Trophoblast cell (in vitro differentiated cells and primary cell): ENCODE data around the gene EHD4.

ENCODE experiments used
- DNase-seq, 2 donors: peaks; one replicate each; pipeline ENCODE4 v3.0.0-alpha.2; 2016
- H2AFZ ChIP-seq: 2 replicates; pipeline ENCODE4 v1.6.1; 2013; ENCODE audit warnings: low read length, moderate library complexity, mild to moderate bottlenecking; ENCODE audit not compliant: insufficient read depth, poor library complexity
- H2AK5ac ChIP-seq: 2 replicates; pipeline ENCODE4 v1.6.1; 2013; ENCODE audit warnings: mild to moderate bottlenecking, low read length
- H2BK120ac ChIP-seq: 2 replicates; pipeline ENCODE4 v1.6.1; 2013; ENCODE audit warnings: low read length, mild to moderate bottlenecking, moderate library complexity; ENCODE audit not compliant: insufficient read depth, poor library complexity
- H2BK12ac ChIP-seq: 2 replicates; pipeline ENCODE4 v1.6.1; 2013; ENCODE audit warnings: mild to moderate bottlenecking, low read length, moderate library complexity
- H2BK5ac ChIP-seq: 2 replicates; pipeline ENCODE4 v1.6.1; 2013; ENCODE audit warnings: low read length, low read depth, moderate library complexity, mild to moderate bottlenecking; ENCODE audit not compliant: poor library complexity
- H3K14ac ChIP-seq: 2 replicates; pipeline ENCODE4 v1.6.1; 2013; ENCODE audit warnings: mild to moderate bottlenecking, low read length
- H3K18ac ChIP-seq: 2 replicates; pipeline ENCODE4 v1.6.1; 2013; ENCODE audit warnings: mild to moderate bottlenecking, low read length
- H3K23ac ChIP-seq: 2 replicates; pipeline ENCODE4 v1.6.1; 2013; ENCODE audit warnings: low read length
- H3K27ac ChIP-seq: 2 replicates; pipeline ENCODE4 v1.5.1; 2013; ENCODE audit warnings: low read depth, mild to moderate bottlenecking, inconsistent platforms, low read length, moderate library complexity
- H3K27me3 ChIP-seq: 2 replicates; pipeline ENCODE4 v1.6.1; 2013; ENCODE audit warnings: inconsistent platforms, mild to moderate bottlenecking, low read length, moderate library complexity; ENCODE audit not compliant: insufficient read depth
- H3K36me3 ChIP-seq, 2 experiments: 1 replicate in 1 of 2; 2 replicates in 1 of 2; pipeline ENCODE4 v1.6.1; 2013; ENCODE audit warnings: low read length in 2 of 2, mild to moderate bottlenecking in 2 of 2, moderate library complexity in 1 of 2; ENCODE audit not compliant: insufficient read depth in 2 of 2, control insufficient read depth in 1 of 2
- H3K4ac ChIP-seq: 2 replicates; pipeline ENCODE4 v1.6.1; 2013; ENCODE audit warnings: low read depth, mild to moderate bottlenecking, low read length, moderate library complexity
- H3K4me1 ChIP-seq, 2 experiments: 1 replicate in 1 of 2; 2 replicates in 1 of 2; pipeline ENCODE4 v1.6.1; 2013; ENCODE audit warnings: low read length in 2 of 2, mild to moderate bottlenecking in 2 of 2, moderate library complexity in 1 of 2; ENCODE audit not compliant: insufficient read depth in 2 of 2, control insufficient read depth in 1 of 2
- H3K4me2 ChIP-seq: 2 replicates; pipeline ENCODE4 v1.6.1; 2013; ENCODE audit warnings: inconsistent platforms, mild to moderate bottlenecking, low read length, moderate library complexity
- H3K4me3 ChIP-seq: 2 replicates; pipeline ENCODE4 v1.5.1; 2013; ENCODE audit warnings: mild to moderate bottlenecking, low read depth, low read length, inconsistent platforms
- H3K79me1 ChIP-seq: one replicate; pipeline ENCODE4 v1.6.1; 2013; ENCODE audit warnings: low read length
- H3K79me2 ChIP-seq: 2 replicates; pipeline ENCODE4 v1.6.1; 2013; ENCODE audit warnings: low read length, mild to moderate bottlenecking; ENCODE audit not compliant: control insufficient read depth, insufficient read depth, poor library complexity
- H3K9ac ChIP-seq: 2 replicates; pipeline ENCODE4 v1.6.1; 2013; ENCODE audit warnings: mild to moderate bottlenecking, low read length
- H3K9me3 ChIP-seq: 2 replicates; pipeline ENCODE4 v1.6.1; 2013; ENCODE audit warnings: low read depth, mild to moderate bottlenecking, control low read depth, inconsistent platforms, low read length; ENCODE audit not compliant: insufficient read depth
- H4K12ac ChIP-seq: 2 replicates; pipeline ENCODE4 v1.6.1; 2013; ENCODE audit warnings: low read depth, mild to moderate bottlenecking, low read length, moderate library complexity
- H4K8ac ChIP-seq: 2 replicates; pipeline ENCODE4 v1.6.1; 2013; ENCODE audit warnings: low read depth, mild to moderate bottlenecking, low read length, moderate library complexity
- H4K91ac ChIP-seq: one replicate; pipeline ENCODE4 v1.6.1; 2013; ENCODE audit warnings: low read depth, mild to moderate bottlenecking, low read length, moderate library complexity
- WGBS: extraction: QIAGEN DNeasy Blood & Tissue Kit; methylation state at CpG from one replicate; pipeline ENCODE4 v1.1.7; 2013; ENCODE audit warnings: missing lambda C conversion rate; ENCODE audit not compliant: insufficient read length, insufficient coverage; ENCODE audit errors: extremely low coverage; 5-methylcytosine and 5-hydroxymethylcytosine counted together

Gene EHD4

GRCh38 chr15:41874736-41875135, 97.6 kb downstream of the EHD4 start:
- Histone ChIP-seq H3K4me2 (no peak overlapping the region), H3K9ac (no peak overlapping the region), H3K27ac (no peak overlapping the region), H3K27me3 (no peaks in the 10 kb centered on the region), H3K18ac (no peak overlapping the region), H2BK5ac (no peak overlapping the region), H2AFZ (no peak overlapping the region), H3K23ac (no peak overlapping the region), H4K8ac (no peak overlapping the region), H2BK120ac (no peak overlapping the region), H4K12ac (no peak overlapping the region), H3K79me1 (no peaks in the 10 kb centered on the region), H3K79me2 (no peaks in the 10 kb centered on the region), H3K4me1 (no peaks in the 10 kb centered on the region), H3K9me3 (peaks cover 2% of the 10 kb centered on the region), H4K91ac (no peak overlapping the region), H3K4me3 (no peak overlapping the region), H2BK12ac (no peak overlapping the region), H3K36me3 (no peaks in the 10 kb centered on the region), H3K4ac (no peak overlapping the region), H3K14ac (no peak overlapping the region), H2AK5ac (no peak overlapping the region)
- WGBS, result no CpG with 5 or more reads among the region's 12 CpGs
- no peak for DNase-seq

GRCh38 chr15:41873711-41874110, 98.6 kb downstream of the EHD4 start:
- Histone ChIP-seq H4K12ac (no peak overlapping the region), H3K23ac (no peak overlapping the region), H2AFZ (no peak overlapping the region), H3K4me1 (no peaks in the 10 kb centered on the region), H4K8ac (no peak overlapping the region), H2BK12ac (no peak overlapping the region), H3K79me1 (no peaks in the 10 kb centered on the region), H3K4me3 (no peak overlapping the region), H3K4ac (no peak overlapping the region), H4K91ac (no peak overlapping the region), H2BK120ac (no peak overlapping the region), H3K14ac (no peak overlapping the region), H3K4me2 (no peak overlapping the region), H3K36me3 (no peaks in the 10 kb centered on the region), H2BK5ac (no peak overlapping the region), H3K79me2 (no peaks in the 10 kb centered on the region), H3K27ac (no peak overlapping the region), H2AK5ac (no peak overlapping the region), H3K9ac (no peak overlapping the region), H3K27me3 (no peaks in the 10 kb centered on the region), H3K18ac (no peak overlapping the region), H3K9me3 (peaks cover 2% of the 10 kb centered on the region)
- no CpG with 5 or more reads among the region's 8 CpGs for WGBS
- DNase-seq, result no peak

GRCh38 chr15:41872166-41872747, 100.1 kb downstream of the EHD4 start:
- no peak overlapping the region for H2BK120ac ChIP-seq
- H3K36me3 ChIP-seq, result no peaks in the 10 kb centered on the region
- H4K91ac ChIP-seq, result no peak overlapping the region
- WGBS, result 100% methylated on average over 1 of the region's 9 CpGs
- H3K27ac ChIP-seq, result no peak overlapping the region
- H3K23ac ChIP-seq, result no peak overlapping the region
- no peak overlapping the region for H2AK5ac ChIP-seq
- H4K12ac ChIP-seq, result no peak overlapping the region
- H3K18ac ChIP-seq, result no peak overlapping the region
- no peaks in the 10 kb centered on the region for H3K79me1 ChIP-seq
- DNase-seq, result no peak
- H3K79me2 ChIP-seq, result no peaks in the 10 kb centered on the region
- no peak overlapping the region for H3K4ac ChIP-seq
- no peak overlapping the region for H2BK5ac ChIP-seq
- peaks cover 2% of the 10 kb centered on the region for H3K9me3 ChIP-seq
- H2AFZ ChIP-seq, result no peak overlapping the region
- H3K14ac ChIP-seq, result no peak overlapping the region
- no peak overlapping the region for H2BK12ac ChIP-seq
- no peak overlapping the region for H3K4me3 ChIP-seq
- H3K4me2 ChIP-seq, result no peak overlapping the region
- no peaks in the 10 kb centered on the region for H3K27me3 ChIP-seq
- no peaks in the 10 kb centered on the region for H3K4me1 ChIP-seq
- no peak overlapping the region for H3K9ac ChIP-seq
- no peak overlapping the region for H4K8ac ChIP-seq

- Histone ChIP-seq H3K9me3 (peaks cover 2% of the 10 kb centered on the region), H3K4me1 (peaks cover 1 to 6% of the 10 kb centered on the region in 2 experiments), H3K18ac (no peak overlapping the region), H3K27ac (no peak overlapping the region), H2BK5ac (no peak overlapping the region), H3K79me1 (no peaks in the 10 kb centered on the region), H4K91ac (no peak overlapping the region), H3K9ac (no peak overlapping the region), H3K4me2 (no peak overlapping the region), H3K4ac (no peak overlapping the region), H4K8ac (no peak overlapping the region), H3K14ac (no peak overlapping the region), H2AK5ac (no peak overlapping the region), H2BK120ac (no peak overlapping the region), H2BK12ac (no peak overlapping the region), H2AFZ (no peak overlapping the region), H3K27me3 (no peaks in the 10 kb centered on the region), H3K23ac (no peak overlapping the region), H3K4me3 (no peak overlapping the region), H3K36me3 (no peaks in the 10 kb centered on the region), H3K79me2 (no peaks in the 10 kb centered on the region), H4K12ac (no peak overlapping the region)
- WGBS, result no CpG with 5 or more reads among the region's 19 CpGs
- DNase-seq, result no peak
Observed at GRCh38 chr15:41871175-41871905, 101.0 kb downstream of the EHD4 start.
